Neural cell (in vitro differentiated cells): ENCODE data around the gene PRR30. TPM values are rescaled to one million over a fixed set of nuclear protein-coding genes. Genes with fewer than 3 reads are reported as not detected.

Experiments used
- H2AFZ ChIP-seq: fragments of 200-600, 300-800 bp; sonication (generic), shearing (Covaris generic); 2 replicates; pipeline ENCODE4 v1.6.0; 2014; ENCODE audit warnings: low read depth, mild to moderate bottlenecking, antibody characterized with exemption, low read length, moderate library complexity
- H3F3A ChIP-seq: fragments of 200-600 bp; shearing (Covaris generic); 2 replicates; pipeline ENCODE4 v1.6.1; 2016; ENCODE audit warnings: mild to moderate bottlenecking, moderate library complexity, mixed read lengths, antibody characterized with exemption, low read length; ENCODE audit not compliant: insufficient read depth, poor library complexity, severe bottlenecking
- H3K27ac ChIP-seq: fragments of 200-600, 300-800 bp; sonication (generic), shearing (Covaris generic); 2 replicates; pipeline ENCODE4 v1.5.1; 2014; ENCODE audit warnings: mild to moderate bottlenecking, low read length, moderate library complexity
- H3K27me3 ChIP-seq: fragments of 300-800, 200-600 bp; sonication (generic), shearing (Covaris generic); 2 replicates; pipeline ENCODE4 v1.6.0; 2014; ENCODE audit warnings: mild to moderate bottlenecking, low read depth, low read length, moderate library complexity; ENCODE audit not compliant: insufficient read depth
- H3K36me3 ChIP-seq: fragments of 300-800, 200-600 bp; sonication (generic), shearing (Covaris generic); 2 replicates; pipeline ENCODE4 v1.5.1; 2014; ENCODE audit warnings: mild to moderate bottlenecking, antibody characterized with exemption, low read length, moderate library complexity; ENCODE audit not compliant: insufficient read depth
- H3K4me2 ChIP-seq: fragments of 300-800, 200-600 bp; sonication (generic), shearing (Covaris generic); 2 replicates; pipeline ENCODE4 v1.6.0; 2014; ENCODE audit warnings: mild to moderate bottlenecking, low read length
- H3K4me3 ChIP-seq: fragments of 300-800, 200-600 bp; sonication (generic), shearing (Covaris generic); 2 replicates; pipeline ENCODE4 v1.5.1; 2014; ENCODE audit warnings: mild to moderate bottlenecking, low read length, moderate library complexity
- H3K79me2 ChIP-seq: fragments of 200-600 bp; shearing (Covaris generic); replicated peaks from 2 replicates; pipeline ENCODE4 v1.6.0; 2014; ENCODE audit warnings: mild to moderate bottlenecking, low read length, moderate library complexity; ENCODE audit not compliant: insufficient read depth
- H3K9ac ChIP-seq: fragments of 300-800, 200-600 bp; sonication (generic), shearing (Covaris generic); 2 replicates; pipeline ENCODE4 v1.6.1; 2016; ENCODE audit warnings: mild to moderate bottlenecking, low read length, mixed read lengths
- H3K9me2 ChIP-seq: fragments of 200-600 bp; shearing (Covaris generic); 2 replicates; pipeline ENCODE4 v1.6.1; 2016; ENCODE audit warnings: mild to moderate bottlenecking, low read length, mixed read lengths; ENCODE audit not compliant: insufficient read depth
- H3K9me3 ChIP-seq: fragments of 200-600, 300-800 bp; sonication (generic), shearing (Covaris generic); 2 replicates; pipeline ENCODE4 v1.6.1; 2016; ENCODE audit warnings: mild to moderate bottlenecking, mixed run types, low read length, moderate library complexity, mixed read lengths
- H4K20me1 ChIP-seq: fragments of 200-600 bp; shearing (Covaris generic); 2 replicates; pipeline ENCODE4 v1.6.1; 2016; ENCODE audit warnings: mild to moderate bottlenecking, mixed run types; ENCODE audit not compliant: insufficient read depth
- CTCF ChIP-seq: fragments of 450-650 bp; IDR thresholded peaks from 2 replicates; pipeline ENCODE4 v1.5.1; 2014; ENCODE audit warnings: antibody characterized with exemption, mild to moderate bottlenecking, moderate library complexity; ENCODE audit not compliant: poor library complexity, severe bottlenecking
- EP300 ChIP-seq: fragments of 450-650 bp; conservative IDR thresholded peaks from 2 replicates; pipeline ENCODE4 v1.6.1; 2014; ENCODE audit warnings: antibody characterized with exemption, mild to moderate bottlenecking, moderate library complexity; ENCODE audit not compliant: poor library complexity, severe bottlenecking
- EZH2 ChIP-seq: fragments of 200-600, 300-800 bp; shearing (Covaris generic), sonication (generic); IDR thresholded peaks from 2 replicates; pipeline ENCODE4 v1.6.1; 2014; ENCODE audit warnings: antibody characterized with exemption, low read length, borderline replicate concordance, mild to moderate bottlenecking; ENCODE audit not compliant: insufficient read depth, poor library complexity, severe bottlenecking
- MXI1 ChIP-seq: fragments of 450-650 bp; conservative IDR thresholded peaks from 2 replicates; pipeline ENCODE4 v1.6.1; 2014; ENCODE audit warnings: antibody characterized with exemption, mild to moderate bottlenecking; ENCODE audit not compliant: poor library complexity, severe bottlenecking
- POLR2AphosphoS5 ChIP-seq: IDR thresholded peaks from 2 replicates; pipeline ENCODE4 v1.6.1; 2012
- RAD21 ChIP-seq: fragments of 450-650 bp; conservative IDR thresholded peaks from 2 replicates; pipeline ENCODE4 v1.6.1; 2014; ENCODE audit warnings: antibody characterized with exemption, mild to moderate bottlenecking, moderate library complexity
- REST ChIP-seq: IDR thresholded peaks from 2 replicates; pipeline ENCODE4 v1.6.1; 2012; ENCODE audit warnings: borderline replicate concordance
- SMC3 ChIP-seq: fragments of 450-650 bp; conservative IDR thresholded peaks from 2 replicates; pipeline ENCODE4 v1.6.1; 2014; ENCODE audit warnings: antibody characterized with exemption, mild to moderate bottlenecking, moderate library complexity; ENCODE audit not compliant: poor library complexity
- TAF1 ChIP-seq: IDR thresholded peaks from 2 replicates; pipeline ENCODE4 v1.6.1; 2012; ENCODE audit warnings: low read depth
- polyA plus RNA-seq: library from polyadenylated mRNA; depleted of rRNA; stranded (reverse); fragments of >200 nt; gene quantifications from 2 replicates; pipeline ENCODE4 v1.2.3, GENCODE V29; 2014

Gene PRR30
- polyA plus RNA-seq, 1 donor from 2014 or later, result not detected

- Histone ChIP-seq H3K9me2 (no peaks in the 10 kb centered on the region), H3K4me2 (no peak overlapping the region), H3K27me3 (no peaks in the 10 kb centered on the region), H4K20me1 (no peaks in the 10 kb centered on the region), H3K9me3 (no peaks in the 10 kb centered on the region), H3K9ac (no peak overlapping the region), H3K79me2 (no peaks in the 10 kb centered on the region), H3K4me3 (no peak overlapping the region), H3K36me3 (no peaks in the 10 kb centered on the region), H3K27ac (no peak overlapping the region), H3F3A (no peaks in the 10 kb centered on the region), H2AFZ (no peak overlapping the region)
- no peak for TF ChIP-seq EP300
- TF ChIP-seq CTCF, result no peak
- no peak for TF ChIP-seq REST
- TF ChIP-seq SMC3, result no peak
- no peak for TF ChIP-seq MXI1
- TF ChIP-seq EZH2, result no peak
- TF ChIP-seq POLR2AphosphoS5, result no peak
- no peak for TF ChIP-seq TAF1
- no peak for TF ChIP-seq RAD21
Observed at GRCh38 chr2:27102329-27102728, 36.9 kb downstream of the PRR30 start.

- Histone ChIP-seq H3K4me3 (no peak overlapping the region), H3K4me2 (no peak overlapping the region), H3K36me3 (no peaks in the 10 kb centered on the region), H4K20me1 (no peaks in the 10 kb centered on the region), H3K27me3 (no peaks in the 10 kb centered on the region), H3F3A (no peaks in the 10 kb centered on the region), H3K79me2 (no peaks in the 10 kb centered on the region), H2AFZ (no peak overlapping the region), H3K9ac (no peak overlapping the region), H3K9me3 (no peaks in the 10 kb centered on the region), H3K27ac (no peak overlapping the region), H3K9me2 (no peaks in the 10 kb centered on the region)
- no peak for TF ChIP-seq SMC3
- no peak for TF ChIP-seq MXI1
- no peak for TF ChIP-seq REST
- no peak for TF ChIP-seq EP300
- TF ChIP-seq CTCF, result no peak
- TF ChIP-seq RAD21, result no peak
- no peak for TF ChIP-seq TAF1
- no peak for TF ChIP-seq POLR2AphosphoS5
- TF ChIP-seq EZH2, result no peak
Observed at GRCh38 chr2:27100036-27100435, 39.2 kb downstream of the PRR30 start.
